Body of pancreas (tissue), 4 donors: ENCODE results near the gene ADCYAP1R1.

Source experiments
- POLR2A ChIP-seq, 3 donors: fragments of 450-650 bp; IDR thresholded peaks; one replicate each; pipeline ENCODE4 v1.6.1; 2016; ENCODE audit warnings: antibody characterized with exemption in 3 of 3, mild to moderate bottlenecking in 2 of 3
- TF ChIP-seq, protein P1 (sequence below), 7 experiments: fragments of 450-650 bp in 4 of 7; fragments of 200-600 bp in 3 of 7; sonication (generic) in 3 of 7; IDR thresholded peaks; one replicate each; pipeline ENCODE4 v1.5.1; 2016 to 2019; ENCODE audit warnings: antibody characterized with exemption in 7 of 7

DNA sequence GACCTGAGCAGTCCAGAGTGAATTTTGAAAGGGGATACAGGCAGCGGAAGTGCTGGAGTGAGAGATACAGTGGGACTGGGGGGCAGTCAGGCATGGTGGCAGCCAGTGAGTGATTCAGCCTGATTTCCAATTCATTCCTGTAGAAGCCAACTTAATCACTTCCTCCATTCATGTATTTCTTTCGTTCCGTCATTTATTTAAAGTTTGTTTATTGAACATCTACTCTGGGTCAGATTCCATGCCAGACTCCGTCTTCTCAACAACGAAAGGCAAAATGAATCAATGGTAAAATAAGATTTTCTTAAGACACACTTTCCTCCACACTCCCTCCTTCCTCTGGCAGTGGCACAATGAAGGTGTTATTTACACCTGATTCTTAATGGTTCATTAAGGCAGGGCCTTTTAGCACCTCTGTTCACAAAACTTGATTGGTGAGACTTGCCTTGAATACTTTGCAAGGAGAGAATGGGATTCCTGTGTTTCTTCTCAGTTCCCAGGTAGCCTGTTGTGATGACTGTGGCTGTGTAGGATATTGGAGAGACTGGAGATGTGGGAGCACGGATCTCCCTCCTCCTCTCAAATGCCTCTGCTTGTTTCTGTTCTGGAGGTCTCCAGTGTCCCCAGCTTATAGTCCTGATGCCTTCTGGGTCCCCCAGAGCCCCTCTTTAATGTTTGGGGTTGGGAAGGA, 27.9 kb downstream of the ADCYAP1R1 start:
- TF ChIP-seq POLR2A (IDR thresholded peaks at IDR 0.05) = no peak
- TF ChIP-seq, protein P1, sequence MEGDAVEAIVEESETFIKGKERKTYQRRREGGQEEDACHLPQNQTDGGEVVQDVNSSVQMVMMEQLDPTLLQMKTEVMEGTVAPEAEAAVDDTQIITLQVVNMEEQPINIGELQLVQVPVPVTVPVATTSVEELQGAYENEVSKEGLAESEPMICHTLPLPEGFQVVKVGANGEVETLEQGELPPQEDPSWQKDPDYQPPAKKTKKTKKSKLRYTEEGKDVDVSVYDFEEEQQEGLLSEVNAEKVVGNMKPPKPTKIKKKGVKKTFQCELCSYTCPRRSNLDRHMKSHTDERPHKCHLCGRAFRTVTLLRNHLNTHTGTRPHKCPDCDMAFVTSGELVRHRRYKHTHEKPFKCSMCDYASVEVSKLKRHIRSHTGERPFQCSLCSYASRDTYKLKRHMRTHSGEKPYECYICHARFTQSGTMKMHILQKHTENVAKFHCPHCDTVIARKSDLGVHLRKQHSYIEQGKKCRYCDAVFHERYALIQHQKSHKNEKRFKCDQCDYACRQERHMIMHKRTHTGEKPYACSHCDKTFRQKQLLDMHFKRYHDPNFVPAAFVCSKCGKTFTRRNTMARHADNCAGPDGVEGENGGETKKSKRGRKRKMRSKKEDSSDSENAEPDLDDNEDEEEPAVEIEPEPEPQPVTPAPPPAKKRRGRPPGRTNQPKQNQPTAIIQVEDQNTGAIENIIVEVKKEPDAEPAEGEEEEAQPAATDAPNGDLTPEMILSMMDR (IDR thresholded peaks at IDR 0.05) = no peak
